ENCODE measurements around the gene QPCT.
"Not testable (repeated sequence)": the region's sequence is repeated elsewhere in the genome, so short reads cannot be mapped to it uniquely, and the experiment has no call there.

QPCT gene

DNA sequence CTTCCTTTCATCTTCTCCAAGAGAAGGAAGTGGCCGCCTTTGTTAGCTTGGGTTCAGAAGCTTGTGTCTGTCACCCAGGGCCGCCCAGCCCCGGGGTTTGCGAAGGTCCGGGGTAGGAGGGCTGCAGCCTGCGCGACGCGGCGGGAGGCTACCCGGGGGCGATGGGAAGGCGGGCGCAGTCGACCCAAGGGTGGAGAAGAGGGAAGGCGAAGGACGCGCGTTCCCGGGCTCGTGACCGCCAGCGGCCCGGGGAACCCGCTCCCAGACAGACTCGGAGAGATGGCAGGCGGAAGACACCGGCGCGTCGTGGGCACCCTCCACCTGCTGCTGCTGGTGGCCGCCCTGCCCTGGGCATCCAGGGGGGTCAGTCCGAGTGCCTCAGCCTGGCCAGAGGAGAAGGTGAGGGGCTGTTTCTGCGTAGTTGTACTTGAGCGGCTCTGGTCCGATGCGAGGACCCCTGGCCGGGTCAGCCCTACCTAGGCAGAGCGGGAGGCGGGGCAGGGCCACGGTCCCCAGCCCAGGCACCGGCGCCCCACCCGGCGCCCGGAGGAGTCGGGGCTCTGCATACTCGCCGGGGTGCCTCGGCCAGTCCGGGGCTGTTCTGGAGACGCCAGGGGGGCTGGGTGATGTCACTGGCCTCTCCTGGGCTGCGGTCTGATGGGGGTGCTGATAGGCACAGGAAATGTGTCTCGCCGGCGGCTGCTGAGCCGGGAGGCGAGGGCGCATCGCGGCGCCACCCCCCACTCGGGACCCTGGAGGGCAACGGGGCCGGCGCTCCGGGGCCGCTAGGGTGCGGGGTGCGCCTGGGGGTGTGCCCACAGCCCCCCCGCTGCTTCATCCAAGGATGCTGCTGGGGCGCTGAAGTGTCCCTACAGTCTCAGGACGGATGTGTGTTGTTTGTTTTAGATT lies at the start of gene QPCT:
TSS of gene QPCT (plus strand) at position 178 of the 909 bp plus-strand sequence. CDS start at position 280, 102 bp downstream.
- peak; percentile 40 to 73 for DNase-seq (ENCODE audit: low read depth in 2 of 2)

DNA sequence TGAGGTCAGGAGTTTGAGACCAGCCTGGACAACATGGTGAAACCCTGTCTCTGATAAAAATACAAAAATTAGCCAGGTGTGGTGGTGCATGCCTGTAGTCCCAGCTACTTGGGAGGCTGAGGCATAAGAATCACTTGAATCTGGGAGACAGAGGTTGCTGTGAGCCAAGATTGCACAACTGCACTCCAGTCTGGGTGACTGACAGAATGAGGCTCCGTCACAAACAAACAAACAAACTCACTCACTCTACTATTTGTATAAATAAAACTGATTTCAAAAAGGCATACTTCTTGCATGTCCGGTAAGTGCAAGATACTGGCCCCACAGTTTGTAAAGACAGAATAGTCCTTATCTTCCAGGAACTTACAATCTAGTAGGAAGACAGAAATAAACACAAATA lies 49.6 kb upstream of the QPCT start:
- DNase-seq (ENCODE audit: low read depth in 2 of 2) = not testable (repeated sequence)

- DNase-seq (ENCODE audit: low read depth in 2 of 2) = no peak
Measured at GRCh38 chr2:37295469-37296073, 48.9 kb upstream of the QPCT start.

DNA sequence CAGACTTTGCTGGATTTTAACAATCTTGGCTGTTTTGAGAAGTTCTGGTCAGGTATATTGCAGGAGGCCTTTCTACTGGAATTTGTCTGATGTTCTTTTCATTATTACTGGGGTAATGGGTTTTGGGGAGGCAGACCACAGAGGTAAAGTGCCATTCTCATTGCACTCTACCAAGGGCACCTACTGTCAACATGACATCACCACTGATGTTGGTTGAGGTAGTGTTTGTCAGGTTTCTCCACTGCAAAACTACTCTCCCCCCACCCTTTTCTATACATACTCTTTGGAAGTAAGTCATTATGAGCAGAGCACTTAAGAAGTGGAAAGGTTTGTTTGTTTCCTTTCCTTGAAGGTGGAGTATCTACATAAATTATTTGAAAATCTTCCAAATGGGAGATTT lies 46.8 kb upstream of the QPCT start:
- DNase-seq (ENCODE audit: low read depth in 2 of 2) = no peak

DNA sequence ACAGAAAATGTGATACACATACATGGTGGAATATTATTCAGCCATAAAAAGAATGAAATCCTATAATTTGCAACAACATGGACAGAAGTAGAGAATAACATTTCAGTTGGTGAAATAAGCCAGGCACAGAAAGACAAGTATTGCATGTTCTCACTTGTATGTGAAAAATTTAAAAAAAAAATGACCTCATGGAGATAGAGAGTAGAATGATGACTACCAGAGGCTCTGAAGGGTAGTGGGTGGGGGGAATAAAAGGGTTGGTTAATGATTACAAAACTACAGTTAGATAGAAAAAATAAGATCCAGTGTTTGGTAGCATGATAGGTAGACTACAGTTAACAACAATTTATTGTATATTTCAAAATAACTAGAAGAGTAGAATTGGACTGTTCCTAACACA lies 44.3 kb upstream of the QPCT start:
- DNase-seq (ENCODE audit: low read depth in 2 of 2) = no peak

GRCh38 chr2:37300578-37300977 lies 43.9 kb upstream of the QPCT start:
- no peak for DNase-seq (ENCODE audit: low read depth in 2 of 2)

GRCh38 chr2:37301408-37301807 lies 43.0 kb upstream of the QPCT start:
- no peak for DNase-seq (ENCODE audit: low read depth in 2 of 2)

DNA sequence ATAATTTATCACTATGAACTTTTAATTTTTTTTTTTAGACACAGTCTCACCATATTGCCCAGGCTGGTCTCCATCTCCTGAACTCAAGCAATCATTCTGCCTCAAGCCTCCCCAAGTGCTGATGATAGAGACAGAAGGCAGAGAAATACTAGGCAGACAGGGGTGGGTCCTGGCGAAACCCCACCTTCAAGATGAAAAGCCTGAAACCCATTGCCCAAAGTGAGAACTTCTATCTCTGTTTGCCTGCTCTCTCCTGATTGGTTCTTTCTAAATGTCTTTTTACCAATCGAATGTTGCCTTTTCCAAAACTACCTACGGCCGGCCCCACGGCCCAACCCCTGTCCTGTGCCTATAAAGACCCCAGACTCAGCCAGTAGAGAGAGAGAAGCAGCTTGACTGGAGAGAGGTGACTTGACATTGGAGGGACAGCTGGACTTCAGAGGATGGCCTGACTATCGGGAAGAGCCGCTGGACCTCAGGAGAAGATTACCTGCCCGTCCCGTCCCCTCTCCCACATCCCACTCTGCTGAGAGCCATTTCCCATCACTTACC lies 41.7 kb upstream of the QPCT start:
- no peak for DNase-seq (ENCODE audit: low read depth in 2 of 2)

- no peak for DNase-seq (ENCODE audit: low read depth in 2 of 2)
Measured at GRCh38 chr2:37306024-37306423, 38.4 kb upstream of the QPCT start.

DNA sequence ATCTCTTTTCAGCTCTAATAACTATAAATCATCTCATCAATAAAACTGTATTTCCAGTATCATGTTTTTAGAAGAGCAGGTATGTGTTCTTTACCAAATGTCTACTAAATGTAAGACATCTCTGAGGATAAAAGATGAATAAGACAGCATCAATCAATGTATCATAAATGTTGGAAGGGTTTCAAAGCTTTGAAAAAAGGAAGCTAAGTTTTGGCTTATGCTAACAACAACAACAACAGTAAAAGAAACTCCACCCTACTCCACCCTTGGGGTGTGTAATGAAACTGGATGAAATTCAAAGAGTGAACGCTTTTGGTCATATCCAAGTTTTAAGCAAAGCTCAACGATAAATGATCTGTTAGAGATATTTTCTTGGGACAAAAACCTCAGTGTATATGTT lies 36.9 kb upstream of the QPCT start:
- DNase-seq (ENCODE audit: low read depth in 2 of 2) = no peak

GRCh38 chr2:37315364-37315763 lies 29.1 kb upstream of the QPCT start:
- no peak for DNase-seq (ENCODE audit: low read depth in 2 of 2)

- DNase-seq (ENCODE audit: low read depth in 2 of 2) = no peak
Measured at GRCh38 chr2:37316181-37316580, 28.2 kb upstream of the QPCT start.

DNA sequence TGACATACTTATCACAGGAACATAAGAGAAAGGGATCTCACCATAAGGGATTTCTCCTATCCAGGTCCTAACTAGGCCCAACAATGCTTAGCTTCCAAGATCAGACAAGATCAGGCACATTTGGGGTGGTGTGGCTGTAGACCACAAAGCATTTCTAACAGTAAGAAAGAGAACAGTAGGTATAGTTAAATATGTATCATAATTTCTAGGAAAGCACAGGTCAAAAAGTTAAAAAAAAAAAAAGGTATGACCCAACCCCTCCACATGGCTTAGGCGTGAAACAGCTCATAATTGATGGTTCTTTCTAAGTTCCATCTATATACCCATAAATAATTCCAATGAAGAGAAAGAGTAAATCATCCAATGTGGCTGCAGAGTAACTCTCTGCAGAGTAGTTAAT lies 26.7 kb upstream of the QPCT start:
- no peak for DNase-seq (ENCODE audit: low read depth in 2 of 2)

DNA sequence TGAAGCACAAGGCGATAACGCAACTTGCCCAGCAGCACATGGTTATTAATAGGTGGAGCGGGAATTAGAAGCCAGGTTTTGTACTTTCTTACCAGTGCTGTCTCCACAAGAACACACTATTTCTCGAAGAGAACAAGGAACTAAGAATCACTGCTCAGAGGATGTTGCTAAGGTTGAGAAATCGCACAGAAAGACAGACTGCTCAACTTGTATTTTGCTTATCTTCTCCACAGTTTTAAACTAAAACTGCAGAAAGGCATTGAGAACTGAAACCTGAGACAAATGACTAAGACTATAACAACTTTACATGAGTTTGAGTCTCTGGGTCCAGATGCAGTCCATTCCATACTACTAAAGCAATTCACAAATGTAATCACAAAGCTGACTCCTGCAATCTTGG lies 26.0 kb upstream of the QPCT start:
- no peak for DNase-seq (ENCODE audit: low read depth in 2 of 2)

- DNase-seq (ENCODE audit: low read depth in 2 of 2) = no peak
Measured at GRCh38 chr2:37319754-37320609, 24.4 kb upstream of the QPCT start.

DNA sequence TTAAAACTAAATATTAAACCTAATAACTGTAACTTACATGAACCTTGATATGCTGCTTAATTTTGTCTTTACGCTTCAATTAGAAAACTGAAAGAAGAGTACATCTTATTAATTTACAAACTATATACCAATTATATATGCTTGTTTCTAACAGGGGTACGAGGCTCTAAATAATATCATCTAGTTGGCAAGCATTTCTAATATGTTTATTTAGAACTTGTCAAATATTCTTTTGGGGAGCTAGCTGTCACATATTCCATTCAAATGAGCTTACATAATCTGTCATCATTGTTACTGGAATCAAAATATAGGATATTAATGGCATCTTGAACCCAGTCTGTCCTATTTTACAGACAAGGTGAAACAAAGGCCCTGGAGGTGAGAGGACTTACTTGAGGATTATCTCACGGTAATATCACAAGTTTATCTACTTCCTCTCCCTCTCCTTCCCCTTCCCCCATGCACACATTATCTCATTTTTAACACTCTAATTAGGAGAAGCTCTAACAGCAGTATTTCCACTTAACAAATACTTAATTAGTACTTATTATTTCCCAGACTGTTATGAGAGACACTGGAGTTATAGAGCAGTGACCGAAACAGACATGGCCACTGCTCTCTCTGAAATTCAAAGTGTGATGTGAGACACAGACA lies 23.3 kb upstream of the QPCT start:
- no peak for DNase-seq (ENCODE audit: low read depth in 2 of 2)

- DNase-seq (ENCODE audit: low read depth in 2 of 2) = no peak
Measured at GRCh38 chr2:37322368-37322767, 22.1 kb upstream of the QPCT start.

- DNase-seq (ENCODE audit: low read depth in 2 of 2) = no peak
Measured at GRCh38 chr2:37323176-37323780, 21.2 kb upstream of the QPCT start.

GRCh38 chr2:37323781-37324535 lies 20.5 kb upstream of the QPCT start:
- peak in 1 of 2 donors; percentile 18 for DNase-seq (ENCODE audit: low read depth in 2 of 2)

DNA sequence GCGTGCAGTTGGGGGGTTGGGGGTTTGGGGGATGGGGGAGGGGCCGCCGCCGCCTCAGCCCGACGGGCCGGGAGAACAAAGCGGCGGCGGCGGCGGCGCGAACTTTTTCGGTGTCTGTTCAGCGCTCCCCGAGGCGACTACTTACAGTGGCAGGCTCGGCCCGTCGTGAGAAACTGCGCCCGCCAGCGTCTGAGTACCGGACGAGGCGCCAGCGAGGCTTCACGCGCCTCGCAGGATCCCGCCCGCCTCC lies 20.0 kb upstream of the QPCT start:
- peak; percentile 38 to 71 for DNase-seq (ENCODE audit: low read depth in 2 of 2)
